Tibial nerve (tissue), 4 donors: ENCODE results near the gene TNS3.

Experiments
- CTCF ChIP-seq, 5 experiments: fragments of 200-600 bp in 3 of 5; fragments of 450-650 bp in 2 of 5; sonication (generic) in 3 of 5; IDR thresholded peaks; one replicate each; pipeline ENCODE4 v1.5.1; 2016 to 2019; ENCODE audit warnings: antibody characterized with exemption in 5 of 5, mild to moderate bottlenecking in 3 of 5, moderate library complexity in 2 of 5
- EP300 ChIP-seq, 2 donors: sonication (generic); formaldehyde crosslinking; IDR thresholded peaks; one replicate each; pipeline ENCODE4 v1.6.1; 2017; ENCODE audit warnings: antibody characterized with exemption in 2 of 2, mild to moderate bottlenecking in 1 of 2
- POLR2A ChIP-seq, 2 donors: fragments of 450-650 bp; IDR thresholded peaks; one replicate each; pipeline ENCODE4 v1.6.1; 2017; ENCODE audit warnings: antibody characterized with exemption in 2 of 2, mild to moderate bottlenecking in 2 of 2, moderate library complexity in 2 of 2

GRCh38 chr7:47423196-47423595 lies 158.7 kb downstream of the TNS3 start:
- TF ChIP-seq CTCF (IDR thresholded peaks at IDR 0.05) (no peak), EP300 (IDR thresholded peaks at IDR 0.05) (no peak), POLR2A (IDR thresholded peaks at IDR 0.05) (no peak)
